H9 (cell line): ENCODE measurements around the gene FAAH. TPM values are rescaled to one million over a fixed set of nuclear protein-coding genes. Genes with fewer than 3 reads are reported as not detected.

Source experiments
- DNase-seq: peaks from one replicate; pipeline ENCODE4 v3.0.0-alpha.2; 2017
- H2AFZ ChIP-seq: one replicate; pipeline ENCODE4 v1.6.1; 2013; ENCODE audit warnings: mild to moderate bottlenecking, low read length, control low read depth, moderate library complexity
- H2AK5ac ChIP-seq: 2 replicates; pipeline ENCODE4 v1.6.1; 2013; ENCODE audit warnings: low read length, control low read depth, mixed read lengths; ENCODE audit not compliant: insufficient read length
- H2BK120ac ChIP-seq: one replicate; pipeline ENCODE4 v1.6.1; 2013; ENCODE audit warnings: low read depth, mild to moderate bottlenecking, low read length, control low read depth, inconsistent platforms; ENCODE audit not compliant: poor library complexity, severe bottlenecking
- H2BK12ac ChIP-seq: 2 replicates; pipeline ENCODE4 v1.6.1; 2013; ENCODE audit warnings: low read length, control low read depth, mixed read lengths, low read depth; ENCODE audit not compliant: insufficient read length
- H2BK15ac ChIP-seq: 2 replicates; pipeline ENCODE4 v1.6.1; 2013; ENCODE audit warnings: low read depth, low read length, control low read depth
- H2BK20ac ChIP-seq: one replicate; pipeline ENCODE4 v1.6.1; 2013; ENCODE audit warnings: low read depth, mild to moderate bottlenecking, low read length, control low read depth, inconsistent platforms; ENCODE audit not compliant: poor library complexity, severe bottlenecking
- H2BK5ac ChIP-seq: 2 replicates; pipeline ENCODE4 v1.6.1; 2013; ENCODE audit warnings: low read length, control low read depth, mixed read lengths; ENCODE audit not compliant: insufficient read length
- H3K14ac ChIP-seq: 2 replicates; pipeline ENCODE4 v1.6.1; 2013; ENCODE audit warnings: low read length, control low read depth; ENCODE audit not compliant: insufficient read depth
- H3K18ac ChIP-seq: 2 replicates; pipeline ENCODE4 v1.6.1; 2013; ENCODE audit warnings: low read depth, mild to moderate bottlenecking, mixed read lengths, low read length, control low read depth; ENCODE audit not compliant: insufficient read length
- H3K23ac ChIP-seq: 2 replicates; pipeline ENCODE4 v1.6.1; 2013; ENCODE audit warnings: low read length, control low read depth, mixed read lengths, low read depth; ENCODE audit not compliant: insufficient read length
- H3K23me2 ChIP-seq: 2 replicates; pipeline ENCODE4 v1.6.1; 2013; ENCODE audit warnings: low read depth, mild to moderate bottlenecking, mixed read lengths, low read length, control low read depth; ENCODE audit not compliant: insufficient read length, poor library complexity, severe bottlenecking
- H3K27ac ChIP-seq: 2 replicates; pipeline ENCODE4 v1.5.1; 2013; ENCODE audit warnings: low read length, control low read depth, mixed read lengths, low read depth; ENCODE audit not compliant: insufficient read length
- H3K27me3 ChIP-seq: 2 replicates; pipeline ENCODE4 v1.6.1; 2013; ENCODE audit warnings: low read length, control low read depth, inconsistent platforms; ENCODE audit not compliant: insufficient read depth
- H3K4ac ChIP-seq: 2 replicates; pipeline ENCODE4 v1.6.1; 2013; ENCODE audit warnings: low read depth, mild to moderate bottlenecking, control low read depth, inconsistent platforms, low read length, moderate library complexity
- H3K4me1 ChIP-seq: 2 replicates; pipeline ENCODE4 v1.6.1; 2013; ENCODE audit warnings: low read length, control low read depth, inconsistent platforms; ENCODE audit not compliant: insufficient read depth
- H3K4me2 ChIP-seq: 2 replicates; pipeline ENCODE4 v1.6.1; 2013; ENCODE audit warnings: low read length, control low read depth, mixed read lengths; ENCODE audit not compliant: insufficient read length, insufficient read depth
- H3K56ac ChIP-seq: 2 replicates; pipeline ENCODE4 v1.6.1; 2013; ENCODE audit warnings: low read depth, mild to moderate bottlenecking, mixed read lengths, low read length, control low read depth; ENCODE audit not compliant: insufficient read length
- H3K79me1 ChIP-seq: 2 replicates; pipeline ENCODE4 v1.6.1; 2013; ENCODE audit warnings: low read depth, mild to moderate bottlenecking, moderate library complexity, low read length, control low read depth, inconsistent platforms; ENCODE audit not compliant: insufficient read depth, poor library complexity, severe bottlenecking
- H3K79me2 ChIP-seq: 2 replicates; pipeline ENCODE4 v1.6.1; 2013; ENCODE audit warnings: low read length, control low read depth, inconsistent platforms; ENCODE audit not compliant: insufficient read depth
- H3K9ac ChIP-seq: 2 replicates; pipeline ENCODE4 v1.6.1; 2013; ENCODE audit warnings: low read length, control low read depth, mixed read lengths; ENCODE audit not compliant: insufficient read length; ENCODE audit errors: extremely low read depth
- H3K9me3 ChIP-seq: one replicate; pipeline ENCODE4 v1.6.1; 2013; ENCODE audit warnings: low read depth, low read length, inconsistent platforms; ENCODE audit not compliant: control insufficient read depth
- H3T11ph ChIP-seq: one replicate; pipeline ENCODE4 v1.6.1; 2013; ENCODE audit warnings: mild to moderate bottlenecking, low read length, control low read depth, inconsistent platforms
- H4K20me1 ChIP-seq: one replicate; pipeline ENCODE4 v1.6.1; 2013; ENCODE audit not compliant: control insufficient read depth, insufficient read length, insufficient read depth
- H4K5ac ChIP-seq: 2 replicates; pipeline ENCODE4 v1.6.1; 2013; ENCODE audit warnings: low read depth, mild to moderate bottlenecking, mixed read lengths, low read length, control low read depth; ENCODE audit not compliant: insufficient read length
- H4K8ac ChIP-seq: replicated peaks from 2 replicates; pipeline ENCODE4 v1.6.1; 2013; ENCODE audit warnings: low read length, control low read depth, mixed read lengths, low read depth; ENCODE audit not compliant: insufficient read length
- H4K91ac ChIP-seq: 2 replicates; pipeline ENCODE4 v1.6.1; 2013; ENCODE audit warnings: low read depth, mild to moderate bottlenecking, moderate library complexity, mixed read lengths, low read length, control low read depth; ENCODE audit not compliant: insufficient read length
- H3K27ac Mint-ChIP-seq, 3 experiments: 2 replicates in 2 of 3; 3 replicates in 1 of 3; pipeline ENCODE4 v1.8.0; 2020 to 2021; ENCODE audit warnings: mixed read lengths in 3 of 3, mild to moderate bottlenecking in 1 of 3, moderate library complexity in 1 of 3
- H3K27me3 Mint-ChIP-seq: 2 replicates; pipeline ENCODE4 v1.8.0; 2021; ENCODE audit warnings: low read depth, mild to moderate bottlenecking, moderate library complexity, mixed read lengths
- H3K36me3 Mint-ChIP-seq, 3 experiments: 2 replicates in 2 of 3; 3 replicates in 1 of 3; pipeline ENCODE4 v1.8.0; 2020 to 2021; ENCODE audit warnings: low read depth in 3 of 3, mixed read lengths in 3 of 3; ENCODE audit not compliant: insufficient read depth in 1 of 3
- H3K4me1 Mint-ChIP-seq, 2 experiments: 2 replicates each; pipeline ENCODE4 v1.8.0; 2020; ENCODE audit warnings: mixed read lengths in 2 of 2
- H3K4me3 Mint-ChIP-seq, 2 experiments: 2 replicates in 1 of 2; 3 replicates in 1 of 2; pipeline ENCODE4 v1.8.0; 2020 to 2021; ENCODE audit warnings: mild to moderate bottlenecking in 2 of 2, mixed read lengths in 2 of 2, moderate library complexity in 1 of 2
- H3K9me3 Mint-ChIP-seq, 2 experiments: 2 replicates in 1 of 2; 3 replicates in 1 of 2; pipeline ENCODE4 v1.8.0; 2020; ENCODE audit warnings: mild to moderate bottlenecking in 2 of 2, mixed read lengths in 2 of 2, moderate library complexity in 1 of 2
- WGBS: extraction: QIAGEN DNeasy Blood & Tissue Kit; methylation state at CpG from one replicate; pipeline ENCODE4 v1.1.7; 2013; ENCODE audit warnings: missing lambda C conversion rate, low lambda C conversion rate, mixed read lengths; ENCODE audit not compliant: insufficient read length; ENCODE audit errors: extremely low coverage; 5-methylcytosine and 5-hydroxymethylcytosine counted together
- total RNA-seq: library from RNA; stranded (reverse); gene quantifications from 2 replicates; pipeline ENCODE4 v1.2.1, GENCODE V29; 2021
- TF ChIP-seq, protein P1 (sequence below): fragments of 200-600 bp; sonication (generic); conservative IDR thresholded peaks from 3 replicates; pipeline ENCODE4 v1.8.0; 2021; ENCODE audit warnings: antibody characterized with exemption, mild to moderate bottlenecking

Gene FAAH
- total RNA-seq, 1 experiment from 2014 or later, result 18.9 TPM

DNA sequence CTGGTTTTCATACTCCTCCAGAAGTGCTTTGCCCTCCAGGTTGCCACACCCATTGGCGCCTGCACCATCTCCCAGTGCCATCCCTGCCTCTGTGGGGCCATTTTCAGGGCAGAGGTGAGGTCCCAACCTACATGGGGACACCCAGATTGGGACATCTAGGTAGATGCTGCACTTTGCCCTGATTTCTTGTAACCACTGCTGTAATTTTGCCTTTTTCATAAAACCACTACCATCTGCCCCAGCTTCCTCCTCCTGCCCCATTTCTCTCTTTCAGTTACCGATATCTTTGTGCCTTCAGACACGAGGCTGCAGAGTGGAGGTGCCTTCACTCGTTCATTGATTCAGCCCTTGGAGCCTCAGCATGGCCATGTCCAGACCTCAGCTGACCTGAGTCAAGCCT lies 21.4 kb downstream of the FAAH start:
- Histone ChIP-seq H3T11ph (no peak overlapping the region), H3K4me1 (no peaks in the 10 kb centered on the region), H2BK120ac (no peak overlapping the region), H3K23me2 (no peaks in the 10 kb centered on the region), H2BK12ac (no peak overlapping the region), H4K8ac (no peak overlapping the region), H3K9ac (no peak overlapping the region), H3K23ac (no peak overlapping the region), H2AFZ (no peak overlapping the region), H2BK20ac (no peak overlapping the region), H4K5ac (no peak overlapping the region), H3K4me2 (no peak overlapping the region), H3K18ac (no peak overlapping the region), H4K20me1 (no peaks in the 10 kb centered on the region), H2AK5ac (no peak overlapping the region), H3K79me2 (no peaks in the 10 kb centered on the region), H2BK5ac (no peak overlapping the region), H3K14ac (no peak overlapping the region), H3K9me3 (no peaks in the 10 kb centered on the region), H4K91ac (no peak overlapping the region), H3K27ac (no peak overlapping the region), H3K79me1 (no peaks in the 10 kb centered on the region), H3K4ac (no peak overlapping the region), H3K56ac (no peak overlapping the region), H3K27me3 (no peaks in the 10 kb centered on the region), H2BK15ac (no peak overlapping the region)
- H3K4me1 Mint-ChIP-seq, result peaks cover 0 to 8% of the 10 kb centered on the region in 2 experiments; a peak in 2 of 4 replicates
- H3K27ac Mint-ChIP-seq, result no peak overlapping the region
- DNase-seq, result no peak
- H3K4me3 Mint-ChIP-seq, result no peak overlapping the region
- H3K36me3 Mint-ChIP-seq, result peaks cover 0 to 15% (median 13%) of the 10 kb centered on the region in 3 experiments; a peak in 5 of 7 replicates
- no CpG with 5 or more reads among the region's 4 CpGs for WGBS
- TF ChIP-seq, protein P1, sequence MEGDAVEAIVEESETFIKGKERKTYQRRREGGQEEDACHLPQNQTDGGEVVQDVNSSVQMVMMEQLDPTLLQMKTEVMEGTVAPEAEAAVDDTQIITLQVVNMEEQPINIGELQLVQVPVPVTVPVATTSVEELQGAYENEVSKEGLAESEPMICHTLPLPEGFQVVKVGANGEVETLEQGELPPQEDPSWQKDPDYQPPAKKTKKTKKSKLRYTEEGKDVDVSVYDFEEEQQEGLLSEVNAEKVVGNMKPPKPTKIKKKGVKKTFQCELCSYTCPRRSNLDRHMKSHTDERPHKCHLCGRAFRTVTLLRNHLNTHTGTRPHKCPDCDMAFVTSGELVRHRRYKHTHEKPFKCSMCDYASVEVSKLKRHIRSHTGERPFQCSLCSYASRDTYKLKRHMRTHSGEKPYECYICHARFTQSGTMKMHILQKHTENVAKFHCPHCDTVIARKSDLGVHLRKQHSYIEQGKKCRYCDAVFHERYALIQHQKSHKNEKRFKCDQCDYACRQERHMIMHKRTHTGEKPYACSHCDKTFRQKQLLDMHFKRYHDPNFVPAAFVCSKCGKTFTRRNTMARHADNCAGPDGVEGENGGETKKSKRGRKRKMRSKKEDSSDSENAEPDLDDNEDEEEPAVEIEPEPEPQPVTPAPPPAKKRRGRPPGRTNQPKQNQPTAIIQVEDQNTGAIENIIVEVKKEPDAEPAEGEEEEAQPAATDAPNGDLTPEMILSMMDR, result no peak
- H3K27me3 Mint-ChIP-seq, result peaks cover 19% of the 10 kb centered on the region
- H3K9me3 Mint-ChIP-seq, result no peaks in the 10 kb centered on the region
